ENCODE measurements around the gene C19orf85. TPM values are rescaled to one million over a fixed set of nuclear protein-coding genes. Genes with fewer than 3 reads are reported as not detected.

The C19orf85 gene
- total RNA-seq, 6 experiments from 2014 or later, result not detected

GRCh38 chr19:55481794-55482155 lies 17.2 kb upstream of the C19orf85 start:
- Mint-ChIP-seq H3K27ac (no peak overlapping the region), H3K4me1 (ENCODE audit: low read depth) (peaks cover 43% of the 10 kb centered on the region), H3K9me3 (no peaks in the 10 kb centered on the region), H3K27me3 (ENCODE audit: insufficient read depth) (peaks cover 4% of the 10 kb centered on the region), H3K4me3 (no peak overlapping the region), H3K36me3 (ENCODE audit: low read depth) (peaks cover 4% of the 10 kb centered on the region)
- DNase-seq, result no peak
- TF ChIP-seq CTCF (IDR thresholded peaks at IDR 0.05), result no peak

- Mint-ChIP-seq H3K4me1 (ENCODE audit: low read depth) (peaks cover 41% of the 10 kb centered on the region), H3K4me3 (no peak overlapping the region), H3K36me3 (ENCODE audit: low read depth) (peaks cover 4% of the 10 kb centered on the region), H3K9me3 (no peaks in the 10 kb centered on the region), H3K27ac (no peak overlapping the region), H3K27me3 (ENCODE audit: insufficient read depth) (peaks cover 4% of the 10 kb centered on the region)
- no peak for DNase-seq
- TF ChIP-seq CTCF (IDR thresholded peaks at IDR 0.05), result no peak
Measured at GRCh38 chr19:55481148-55481793, 16.7 kb upstream of the C19orf85 start.

- Mint-ChIP-seq H3K4me1 (ENCODE audit: low read depth) (peaks cover 40% of the 10 kb centered on the region), H3K36me3 (ENCODE audit: low read depth) (peaks cover 4% of the 10 kb centered on the region), H3K4me3 (no peak overlapping the region), H3K9me3 (no peaks in the 10 kb centered on the region), H3K27me3 (ENCODE audit: insufficient read depth) (peaks cover 4% of the 10 kb centered on the region), H3K27ac (peak overlapping the region; percentile 19; the same call in 1 of the 2 replicates)
- no peak for TF ChIP-seq CTCF (IDR thresholded peaks at IDR 0.05)
- no peak for DNase-seq
Measured at GRCh38 chr19:55479451-55480230, 15.1 kb upstream of the C19orf85 start.

GRCh38 chr19:55479045-55479444 lies 14.5 kb upstream of the C19orf85 start:
- peaks cover 4% of the 10 kb centered on the region for H3K36me3 Mint-ChIP-seq (ENCODE audit: low read depth)
- H3K4me1 Mint-ChIP-seq (ENCODE audit: low read depth), result peaks cover 40% of the 10 kb centered on the region
- H3K4me3 Mint-ChIP-seq, result peak overlapping the region; percentile 97; the same call in 1 of the 2 replicates
- H3K9me3 Mint-ChIP-seq, result no peaks in the 10 kb centered on the region
- H3K27me3 Mint-ChIP-seq (ENCODE audit: insufficient read depth), result peaks cover 4% of the 10 kb centered on the region
- no peak overlapping the region for H3K27ac Mint-ChIP-seq
- TF ChIP-seq CTCF (IDR thresholded peaks at IDR 0.05), result no peak
- no peak for DNase-seq

DNA sequence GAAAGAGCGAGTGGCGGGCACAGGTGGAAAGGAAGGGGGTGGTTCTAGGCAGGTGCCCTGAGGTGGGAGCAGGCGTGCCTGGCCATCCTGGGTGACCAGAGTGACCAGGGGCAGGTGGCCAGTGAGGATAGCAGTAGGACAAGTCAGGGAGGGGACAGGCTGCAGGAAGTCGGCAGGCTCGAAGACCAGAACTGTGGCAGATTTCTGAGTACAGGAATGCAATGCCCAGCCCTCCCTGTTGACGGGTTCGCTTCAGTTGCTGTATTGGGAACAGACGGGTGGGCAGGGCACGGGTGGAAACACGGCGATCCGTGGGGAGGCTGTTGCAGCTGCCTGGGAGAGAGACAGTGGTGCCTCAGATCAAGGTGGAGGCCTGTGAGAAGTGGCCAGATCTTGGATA lies 13.8 kb upstream of the C19orf85 start:
- H3K36me3 Mint-ChIP-seq (ENCODE audit: low read depth), result peaks cover 4% of the 10 kb centered on the region
- TF ChIP-seq CTCF (IDR thresholded peaks at IDR 0.05), result no peak
- no peaks in the 10 kb centered on the region for H3K9me3 Mint-ChIP-seq
- peak overlapping the region; percentile 17; the same call in 1 of the 2 replicates for H3K27ac Mint-ChIP-seq
- H3K27me3 Mint-ChIP-seq (ENCODE audit: insufficient read depth), result peaks cover 4% of the 10 kb centered on the region
- DNase-seq, result no peak
- H3K4me3 Mint-ChIP-seq, result peak overlapping the region; percentile 97
- peaks cover 40% of the 10 kb centered on the region for H3K4me1 Mint-ChIP-seq (ENCODE audit: low read depth)
